Effector memory CD8-positive, alpha-beta T cell (primary cell): ENCODE results near the gene ZDHHC7.
"Not testable (repeated sequence)": the region's sequence is repeated elsewhere in the genome, so short reads cannot be mapped to it uniquely, and the experiment has no call there.

Experiments
- ATAC-seq: fragments of 150-1000 bp; cut with Tn5 transposase; replicated peaks from 2 replicates; pipeline ENCODE4 v1.10.0; 2021; ENCODE audit warnings: mild to moderate bottlenecking, moderate library complexity
- DNase-seq, 3 experiments: peaks; one replicate each; pipeline ENCODE4 v3.0.0; 2021
- H3K27ac Mint-ChIP-seq, 2 donors: one replicate each; pipeline ENCODE4 v1.8.0; 2022; ENCODE audit warnings: mild to moderate bottlenecking in 2 of 2, mixed read lengths in 2 of 2, moderate library complexity in 2 of 2
- H3K27me3 Mint-ChIP-seq, 2 donors: one replicate each; pipeline ENCODE4 v1.8.0; 2022; ENCODE audit warnings: mixed read lengths in 2 of 2
- H3K36me3 Mint-ChIP-seq: one replicate; pipeline ENCODE4 v1.8.0; 2022; ENCODE audit warnings: mild to moderate bottlenecking, moderate library complexity, mixed read lengths; ENCODE audit not compliant: insufficient read depth
- H3K4me1 Mint-ChIP-seq, 2 donors: one replicate each; pipeline ENCODE4 v1.8.0; 2022; ENCODE audit warnings: low read depth in 2 of 2, mixed read lengths in 2 of 2
- H3K4me3 Mint-ChIP-seq, 2 donors: one replicate each; pipeline ENCODE4 v1.8.0; 2022; ENCODE audit warnings: mild to moderate bottlenecking in 2 of 2, mixed read lengths in 2 of 2, moderate library complexity in 2 of 2
- H3K9me3 Mint-ChIP-seq, 2 donors: one replicate each; pipeline ENCODE4 v1.8.0; 2022; ENCODE audit warnings: mixed read lengths in 2 of 2
- total RNA-seq, 9 experiments: gene quantifications; one replicate each; lab custom pipeline; 2026; lab: John Stamatoyannopoulos, UW

Gene ZDHHC7
- total RNA-seq, result 47.4 to 115 (median 73.8) reads per million in 9 experiments

- H3K9me3 Mint-ChIP-seq, result no peaks in the 10 kb centered on the region
- H3K4me3 Mint-ChIP-seq, result peak within 1 kb of the TSS; percentile 98 to 99
- H3K27me3 Mint-ChIP-seq, result peaks cover 0 to 7% of the 10 kb centered on the region in 2 donors
- H3K27ac Mint-ChIP-seq, result peak within 1 kb of the TSS; percentile 98 to 100
- H3K36me3 Mint-ChIP-seq, result peaks cover 31% of the 10 kb centered on the region
- ATAC-seq (peak; percentile 85), DNase-seq (peak; percentile 81 to 85 (median 83))
- peaks cover 26 to 31% of the 10 kb centered on the region in 2 donors for H3K4me1 Mint-ChIP-seq
These were observed at the start of gene ZDHHC7 for GRCh38 chr16:85010931-85011845. Gene ZDHHC7 (minus strand): TSS chr16:85011535. CDS start chr16:84990618, 20,917 bp downstream.

GRCh38 chr16:85058909-85059308 is 47.6 kb upstream of the ZDHHC7 start:
- peaks cover 30 to 33% of the 10 kb centered on the region in 2 donors for H3K4me1 Mint-ChIP-seq
- no peak overlapping the region for H3K4me3 Mint-ChIP-seq

GRCh38 chr16:85057948-85058347 is 46.6 kb upstream of the ZDHHC7 start:
- Mint-ChIP-seq H3K4me3 (peak overlapping the region in 1 of 2 donors; percentile 35), H3K4me1 (peaks cover 30 to 33% of the 10 kb centered on the region in 2 donors)

More at GRCh38 chr16:85058909-85059308, 47.6 kb upstream of the ZDHHC7 start:
- H3K36me3 Mint-ChIP-seq, result peaks cover 13% of the 10 kb centered on the region
- ATAC-seq, result no peak
- DNase-seq, result no peak
- no peaks in the 10 kb centered on the region for H3K27me3 Mint-ChIP-seq
- no peaks in the 10 kb centered on the region for H3K9me3 Mint-ChIP-seq
- peak overlapping the region in 1 of 2 donors; percentile 28 for H3K27ac Mint-ChIP-seq

DNA sequence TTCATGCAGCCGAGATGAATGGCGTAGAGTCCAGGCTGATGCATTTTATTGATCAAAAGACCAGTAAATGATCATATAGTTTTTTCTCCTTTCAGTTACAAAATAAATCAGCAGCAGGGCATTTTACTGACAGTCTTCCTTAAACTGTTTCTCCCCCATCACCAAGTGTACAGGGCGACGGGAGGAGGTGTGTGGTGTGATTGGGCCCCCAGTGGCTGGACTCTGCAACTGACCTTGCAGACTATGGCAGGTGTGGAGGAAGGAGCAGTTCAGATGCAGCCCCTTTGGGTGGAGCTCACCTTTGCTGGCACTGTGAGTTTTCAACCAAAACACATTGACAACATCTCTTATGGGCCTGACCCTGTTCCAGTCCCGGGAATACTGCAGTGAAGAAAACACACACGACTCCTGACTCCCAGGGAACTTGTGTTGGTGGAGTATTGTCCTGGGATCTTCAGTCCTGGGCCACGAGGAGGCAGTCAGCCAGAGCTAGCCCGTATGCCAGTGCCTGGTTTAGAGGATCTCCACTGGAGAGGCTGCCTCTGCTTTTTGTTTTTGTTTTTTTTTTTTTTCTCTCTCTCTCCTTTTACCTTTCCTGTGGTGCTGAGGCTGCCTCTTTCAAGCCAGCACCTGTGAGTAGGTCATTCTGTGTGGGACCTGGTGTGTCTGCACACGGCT is 46.0 kb upstream of the ZDHHC7 start:
- no peaks in the 10 kb centered on the region for H3K9me3 Mint-ChIP-seq
- H3K4me1 Mint-ChIP-seq, result peaks cover 30 to 33% of the 10 kb centered on the region in 2 donors
- H3K27ac Mint-ChIP-seq, result peak overlapping the region; percentile 88 to 94
- no peaks in the 10 kb centered on the region for H3K27me3 Mint-ChIP-seq
- ATAC-seq, result no peak
- H3K36me3 Mint-ChIP-seq, result peaks cover 13% of the 10 kb centered on the region
- peak overlapping the region; percentile 60 to 85 for H3K4me3 Mint-ChIP-seq
- DNase-seq, result no peak

More at GRCh38 chr16:85057948-85058347, 46.6 kb upstream of the ZDHHC7 start:
- Mint-ChIP-seq H3K9me3 (no peaks in the 10 kb centered on the region), H3K27ac (peak overlapping the region; percentile 18 to 94), H3K36me3 (peaks cover 13% of the 10 kb centered on the region), H3K27me3 (no peaks in the 10 kb centered on the region)
- no peak for DNase-seq
- no peak for ATAC-seq

- peaks cover 30 to 32% of the 10 kb centered on the region in 2 donors for H3K4me1 Mint-ChIP-seq
- H3K27me3 Mint-ChIP-seq, result no peaks in the 10 kb centered on the region
- H3K27ac Mint-ChIP-seq, result peak overlapping the region; percentile 88 to 94
- no peak for ATAC-seq
- peak overlapping the region; percentile 60 to 85 for H3K4me3 Mint-ChIP-seq
- no peak for DNase-seq
- H3K36me3 Mint-ChIP-seq, result peaks cover 13% of the 10 kb centered on the region
- H3K9me3 Mint-ChIP-seq, result no peaks in the 10 kb centered on the region
These were observed 44.9 kb upstream of the ZDHHC7 start for GRCh38 chr16:85056211-85056748.

DNA sequence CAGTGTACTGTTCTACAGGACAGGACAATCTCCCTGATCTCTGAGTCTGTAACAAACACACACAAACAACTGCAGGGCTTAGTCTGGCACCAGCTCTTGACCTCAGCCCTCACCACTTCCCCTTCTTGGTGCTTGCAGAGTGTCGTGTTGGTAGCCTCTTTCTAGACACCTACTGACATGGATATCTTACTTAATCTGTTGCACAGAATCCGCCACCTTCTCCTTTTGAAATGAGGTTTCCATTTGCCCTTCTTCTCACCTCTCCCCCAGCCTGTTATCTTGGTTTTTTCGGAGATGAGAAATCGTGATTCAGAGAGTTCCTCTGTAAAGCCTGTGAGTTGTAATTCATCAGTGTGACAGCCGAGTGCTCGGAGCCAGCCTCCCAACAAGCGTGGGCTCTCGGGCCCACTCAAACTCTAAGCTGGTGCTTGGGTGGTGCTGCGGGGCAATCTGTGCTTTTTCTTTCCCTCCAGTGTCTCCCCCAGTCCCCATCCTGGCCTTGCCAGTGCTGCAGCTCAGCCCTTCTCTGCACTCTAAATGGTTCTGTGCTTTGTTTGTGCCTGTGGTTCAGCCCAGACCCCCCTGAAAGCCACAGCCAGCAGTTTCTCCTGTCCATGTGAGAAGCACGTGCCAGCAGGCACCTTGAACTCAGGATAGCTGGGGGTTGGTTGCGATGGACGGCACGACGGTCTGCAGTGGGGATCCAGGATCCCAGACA is 44.3 kb upstream of the ZDHHC7 start:
- H3K27ac Mint-ChIP-seq, result peak overlapping the region; percentile 88 to 94
- H3K27me3 Mint-ChIP-seq, result no peaks in the 10 kb centered on the region
- peak; percentile 75 to 78 (median 77) for DNase-seq
- H3K4me3 Mint-ChIP-seq, result peak overlapping the region; percentile 60 to 85
- H3K9me3 Mint-ChIP-seq, result no peaks in the 10 kb centered on the region
- peaks cover 30 to 31% of the 10 kb centered on the region in 2 donors for H3K4me1 Mint-ChIP-seq
- ATAC-seq, result peak; percentile 94
- H3K36me3 Mint-ChIP-seq, result peaks cover 16% of the 10 kb centered on the region

DNA sequence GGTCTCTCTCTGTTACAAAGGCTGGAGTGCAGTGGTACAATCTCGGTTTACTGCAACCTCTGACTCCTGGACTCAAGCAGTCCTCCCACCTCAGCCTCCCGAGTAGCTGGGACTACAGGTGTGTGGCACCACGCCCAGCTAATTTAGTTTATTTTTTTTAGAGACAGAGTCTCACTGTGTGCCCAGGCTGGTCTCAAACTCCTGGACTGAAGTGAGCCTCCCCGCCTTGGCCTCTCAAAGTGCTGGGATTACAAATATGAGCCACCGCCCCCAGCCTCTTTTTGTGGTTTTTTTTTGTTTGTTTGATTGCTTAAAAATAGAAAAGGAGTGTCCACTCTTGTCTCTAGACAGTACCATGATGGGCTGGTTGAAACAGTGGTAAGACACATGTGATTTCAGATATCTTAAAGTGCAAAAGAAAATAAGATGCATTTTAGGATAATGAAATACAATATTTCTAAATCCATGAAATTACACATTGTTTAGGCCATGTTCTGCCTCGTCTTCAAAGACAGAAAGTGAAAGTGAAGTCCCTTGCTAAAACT is 43.7 kb upstream of the ZDHHC7 start:
- no peaks in the 10 kb centered on the region for H3K9me3 Mint-ChIP-seq
- DNase-seq (no peak), ATAC-seq (no peak)
- H3K4me3 Mint-ChIP-seq, result peak overlapping the region; percentile 60 to 85
- peaks cover 17% of the 10 kb centered on the region for H3K36me3 Mint-ChIP-seq
- no peaks in the 10 kb centered on the region for H3K27me3 Mint-ChIP-seq
- peak overlapping the region; percentile 88 to 94 for H3K27ac Mint-ChIP-seq
- peaks cover 30 to 31% of the 10 kb centered on the region in 2 donors for H3K4me1 Mint-ChIP-seq

DNA sequence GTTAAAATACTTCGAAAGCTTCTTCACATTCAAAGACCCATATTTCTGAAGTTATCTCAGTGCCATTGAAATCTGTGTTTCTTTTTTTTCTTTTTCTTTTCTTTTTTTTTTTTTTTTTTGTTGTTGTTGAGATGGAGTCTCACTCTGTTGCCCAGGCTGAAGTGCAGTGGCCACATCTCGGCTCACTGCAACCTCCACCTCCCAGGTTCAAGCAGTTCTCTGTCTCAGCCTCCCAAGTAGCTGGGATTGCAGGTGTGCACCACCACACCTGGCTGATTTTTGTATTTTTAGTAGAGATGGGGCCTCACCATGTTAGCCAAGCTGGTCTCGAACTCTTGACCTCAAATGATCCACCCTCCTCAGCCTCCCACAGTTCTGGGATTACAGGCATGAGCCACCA is 43.0 kb upstream of the ZDHHC7 start:
- ATAC-seq, H3K9me3 Mint-ChIP-seq, H3K4me3 Mint-ChIP-seq, H3K27ac Mint-ChIP-seq, H3K27me3 Mint-ChIP-seq, DNase-seq: not testable (repeated sequence)
- peaks cover 17% of the 10 kb centered on the region for H3K36me3 Mint-ChIP-seq
- peaks cover 30 to 31% of the 10 kb centered on the region in 2 donors for H3K4me1 Mint-ChIP-seq

GRCh38 chr16:85052536-85052935 is 41.2 kb upstream of the ZDHHC7 start:
- Mint-ChIP-seq H3K27ac (peak overlapping the region in 1 of 2 donors; percentile 35), H3K36me3 (peaks cover 14% of the 10 kb centered on the region), H3K4me1 (peaks cover 25 to 27% of the 10 kb centered on the region in 2 donors), H3K9me3 (no peaks in the 10 kb centered on the region), H3K27me3 (no peaks in the 10 kb centered on the region), H3K4me3 (no peak overlapping the region)
- no peak for ATAC-seq
- DNase-seq, result no peak

GRCh38 chr16:85051683-85052082 is 40.3 kb upstream of the ZDHHC7 start:
- H3K27ac Mint-ChIP-seq, result peak overlapping the region in 1 of 2 donors; percentile 41
- DNase-seq, result no peak
- ATAC-seq, result no peak
- no peak overlapping the region for H3K4me3 Mint-ChIP-seq
- H3K27me3 Mint-ChIP-seq, result no peaks in the 10 kb centered on the region
- no peaks in the 10 kb centered on the region for H3K9me3 Mint-ChIP-seq
- peaks cover 14% of the 10 kb centered on the region for H3K36me3 Mint-ChIP-seq
- peaks cover 17 to 19% of the 10 kb centered on the region in 2 donors for H3K4me1 Mint-ChIP-seq

GRCh38 chr16:85051067-85051581 is 39.8 kb upstream of the ZDHHC7 start:
- DNase-seq (no peak), ATAC-seq (no peak)
- H3K4me3 Mint-ChIP-seq, result no peak overlapping the region
- H3K9me3 Mint-ChIP-seq, result no peaks in the 10 kb centered on the region
- peak overlapping the region in 1 of 2 donors; percentile 41 for H3K27ac Mint-ChIP-seq
- peaks cover 12 to 13% of the 10 kb centered on the region in 2 donors for H3K4me1 Mint-ChIP-seq
- H3K27me3 Mint-ChIP-seq, result no peaks in the 10 kb centered on the region
- peaks cover 14% of the 10 kb centered on the region for H3K36me3 Mint-ChIP-seq

GRCh38 chr16:85049706-85050305 is 38.5 kb upstream of the ZDHHC7 start:
- peaks cover 6% of the 10 kb centered on the region for H3K36me3 Mint-ChIP-seq
- ATAC-seq (no peak), DNase-seq (no peak)
- no peaks in the 10 kb centered on the region for H3K27me3 Mint-ChIP-seq
- H3K4me3 Mint-ChIP-seq, result no peak overlapping the region
- H3K27ac Mint-ChIP-seq, result peak overlapping the region in 1 of 2 donors; percentile 39
- peaks cover under 1 to 2% of the 10 kb centered on the region in 2 donors for H3K4me1 Mint-ChIP-seq
- no peaks in the 10 kb centered on the region for H3K9me3 Mint-ChIP-seq
